OCI-LY7 (cell line): Measurements from ENCODE around the gene ACACA. TPM values are rescaled to one million over a fixed set of nuclear protein-coding genes. Genes with fewer than 3 reads are reported as not detected.
"Not testable (repeated sequence)": the region's sequence is repeated elsewhere in the genome, so short reads cannot be mapped to it uniquely, and the experiment has no call there.

Experiments
- BruUV-seq: library from RNA; stranded (reverse); fragments of 400-500 nt; replicated peaks from 2 replicates; lab custom pipeline; 2021; lab: Mats Ljungman, UMichigan
- CTCF ChIA-PET: fragments of 300-600 bp; sonication (Branson Sonifier 250); formaldehyde crosslinking; loops from one replicate; lab custom pipeline; 2022; ENCODE audit warnings: antibody characterized with exemption; ENCODE audit not compliant: unreplicated experiment; lab: Charles Lee
- POLR2A ChIA-PET: fragments of 300-600 bp; sonication (Branson Sonifier 250); formaldehyde crosslinking; loops from one replicate; lab custom pipeline; 2022; ENCODE audit warnings: antibody characterized with exemption; lab: Charles Lee
- DNase-seq: peaks from one replicate; pipeline ENCODE4 v3.0.0-alpha.2; 2015; ENCODE audit warnings: low spot score
- H2AFZ ChIP-seq: fragments of 200-600 bp; sonication (generic), shearing (Covaris generic); 2 replicates; pipeline ENCODE4 v1.6.1; 2014; ENCODE audit warnings: mild to moderate bottlenecking, antibody characterized with exemption, low read length, moderate library complexity
- H3K27ac ChIP-seq: fragments of 200-600 bp; sonication (generic); 2 replicates; pipeline ENCODE4 v1.5.1; 2014; ENCODE audit warnings: mixed run types, low read depth, mild to moderate bottlenecking, moderate library complexity, low read length, inconsistent platforms; ENCODE audit not compliant: poor library complexity, severe bottlenecking
- H3K36me3 ChIP-seq: fragments of 200-600 bp; sonication (generic); 2 replicates; pipeline ENCODE4 v1.6.1; 2014; ENCODE audit warnings: mild to moderate bottlenecking, antibody characterized with exemption, low read length, moderate library complexity, mixed read lengths; ENCODE audit not compliant: insufficient read depth
- H3K4me1 ChIP-seq: fragments of 200-600 bp; sonication (generic); 2 replicates; pipeline ENCODE4 v1.5.1; 2014; ENCODE audit warnings: mild to moderate bottlenecking, low read length; ENCODE audit not compliant: insufficient read depth, poor library complexity, severe bottlenecking
- H3K4me2 ChIP-seq: fragments of 200-600 bp; sonication (generic); 2 replicates; pipeline ENCODE4 v1.6.1; 2014; ENCODE audit warnings: mild to moderate bottlenecking, low read length
- H3K4me3 ChIP-seq: fragments of 200-600 bp; sonication (generic); 2 replicates; pipeline ENCODE4 v1.5.1; 2014; ENCODE audit warnings: mild to moderate bottlenecking, low read depth, low read length; ENCODE audit not compliant: poor library complexity, severe bottlenecking
- H3K79me2 ChIP-seq: fragments of 200-600 bp; sonication (generic); 2 replicates; pipeline ENCODE4 v1.6.1; 2016; ENCODE audit warnings: low read depth, mild to moderate bottlenecking, low read length, moderate library complexity, mixed read lengths; ENCODE audit not compliant: insufficient read depth
- H3K9me2 ChIP-seq: fragments of 200-600 bp; sonication (generic); 2 replicates; pipeline ENCODE4 v1.6.1; 2016; ENCODE audit warnings: mild to moderate bottlenecking, low read length, mixed read lengths; ENCODE audit not compliant: insufficient read depth
- H3K9me3 ChIP-seq: fragments of 200-600 bp; sonication (generic); 2 replicates; pipeline ENCODE4 v1.6.1; 2014; ENCODE audit warnings: mild to moderate bottlenecking, mixed run types, low read length, mixed read lengths
- H4K20me1 ChIP-seq: fragments of 200-600 bp; sonication (generic); 2 replicates; pipeline ENCODE4 v1.6.1; 2014; ENCODE audit warnings: mild to moderate bottlenecking, antibody characterized with exemption, low read length, moderate library complexity, mixed read lengths; ENCODE audit not compliant: insufficient read depth
- EZH2phosphoT487 ChIP-seq: fragments of 200-600 bp; sonication (generic); IDR thresholded peaks from 2 replicates; pipeline ENCODE4 v1.6.1; 2018; ENCODE audit warnings: low read depth, borderline replicate concordance, mild to moderate bottlenecking, mixed run types, antibody characterized with exemption, low read length, moderate library complexity, mixed read lengths
- intact Hi-C: fragments of 100-400 bp; cut with micrococcal nuclease; formaldehyde crosslinking; loops from one replicate; pipeline ENCODE4 v1.10.0; 2022; ENCODE audit not compliant: unreplicated experiment
- total RNA-seq, 2 experiments: library from RNA; depleted of rRNA in 1 of 2; stranded (reverse); fragments of >200 nt in 1 of 2; shearing (Covaris generic) in 1 of 2; gene quantifications; 2 replicates each; pipeline ENCODE4 v1.2.3, GENCODE V29; 2014 to 2022
- TF ChIP-seq, protein P1 (sequence below): fragments of 200-600 bp; sonication (generic); conservative IDR thresholded peaks from 2 replicates; pipeline ENCODE4 v1.5.1; 2014; ENCODE audit warnings: mild to moderate bottlenecking, antibody characterized with exemption, low read length, moderate library complexity, mixed read lengths

ACACA gene
- total RNA-seq, 2 experiments from 2014 or later = 32.1 to 98.3 TPM

GRCh38 chr17:37079735-37080134 is 326.9 kb downstream of the ACACA start:
- H3K4me1 ChIP-seq = no peaks in the 10 kb centered on the region
- H3K9me2 ChIP-seq = no peaks in the 10 kb centered on the region
- H3K36me3 ChIP-seq = no peaks in the 10 kb centered on the region
- H3K4me3 ChIP-seq = no peak overlapping the region
- H3K79me2 ChIP-seq = no peaks in the 10 kb centered on the region
- ChIA-PET POLR2A (interaction anchor here (0.6 to 0.7 kb wide), 2 partner anchors 77 to 414 kb away, joined by 3 read pairs; no protein-coding TSS in a partner anchor), CTCF (no interaction called here)
- no peak overlapping the region for H3K27ac ChIP-seq
- no peaks in the 10 kb centered on the region; the same call in 1 of the 2 replicates for H3K9me3 ChIP-seq
- no TSS peak for BruUV-seq
- DNase-seq = no peak
- H3K4me2 ChIP-seq = no peak overlapping the region
- H2AFZ ChIP-seq = no peak overlapping the region
- H4K20me1 ChIP-seq = no peaks in the 10 kb centered on the region
- intact Hi-C loops = no loop called here
- TF ChIP-seq, protein P1, sequence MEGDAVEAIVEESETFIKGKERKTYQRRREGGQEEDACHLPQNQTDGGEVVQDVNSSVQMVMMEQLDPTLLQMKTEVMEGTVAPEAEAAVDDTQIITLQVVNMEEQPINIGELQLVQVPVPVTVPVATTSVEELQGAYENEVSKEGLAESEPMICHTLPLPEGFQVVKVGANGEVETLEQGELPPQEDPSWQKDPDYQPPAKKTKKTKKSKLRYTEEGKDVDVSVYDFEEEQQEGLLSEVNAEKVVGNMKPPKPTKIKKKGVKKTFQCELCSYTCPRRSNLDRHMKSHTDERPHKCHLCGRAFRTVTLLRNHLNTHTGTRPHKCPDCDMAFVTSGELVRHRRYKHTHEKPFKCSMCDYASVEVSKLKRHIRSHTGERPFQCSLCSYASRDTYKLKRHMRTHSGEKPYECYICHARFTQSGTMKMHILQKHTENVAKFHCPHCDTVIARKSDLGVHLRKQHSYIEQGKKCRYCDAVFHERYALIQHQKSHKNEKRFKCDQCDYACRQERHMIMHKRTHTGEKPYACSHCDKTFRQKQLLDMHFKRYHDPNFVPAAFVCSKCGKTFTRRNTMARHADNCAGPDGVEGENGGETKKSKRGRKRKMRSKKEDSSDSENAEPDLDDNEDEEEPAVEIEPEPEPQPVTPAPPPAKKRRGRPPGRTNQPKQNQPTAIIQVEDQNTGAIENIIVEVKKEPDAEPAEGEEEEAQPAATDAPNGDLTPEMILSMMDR = no peak
- TF ChIP-seq EZH2phosphoT487 = no peak

- ChIA-PET CTCF (no interaction called here), POLR2A (interaction anchor here (0.7 kb wide), 2 partner anchors 9 to 414 kb away, joined by 3 read pairs; no protein-coding TSS in a partner anchor)
- H3K4me3 ChIP-seq = no peak overlapping the region
- no peaks in the 10 kb centered on the region for H3K4me1 ChIP-seq
- no TSS peak for BruUV-seq
- no peaks in the 10 kb centered on the region; the same call in 1 of the 2 replicates for H3K9me3 ChIP-seq
- H3K9me2 ChIP-seq = no peaks in the 10 kb centered on the region
- no peak overlapping the region for H2AFZ ChIP-seq
- no peaks in the 10 kb centered on the region for H3K79me2 ChIP-seq
- no peak for DNase-seq
- no peak overlapping the region for H3K4me2 ChIP-seq
- no peak for TF ChIP-seq EZH2phosphoT487
- TF ChIP-seq, protein P1 = no peak
- no peaks in the 10 kb centered on the region for H3K36me3 ChIP-seq
- intact Hi-C loops = no loop called here
- H4K20me1 ChIP-seq = no peaks in the 10 kb centered on the region
- no peak overlapping the region for H3K27ac ChIP-seq
These were observed 327.4 kb downstream of the ACACA start for GRCh38 chr17:37079065-37079708.

DNA sequence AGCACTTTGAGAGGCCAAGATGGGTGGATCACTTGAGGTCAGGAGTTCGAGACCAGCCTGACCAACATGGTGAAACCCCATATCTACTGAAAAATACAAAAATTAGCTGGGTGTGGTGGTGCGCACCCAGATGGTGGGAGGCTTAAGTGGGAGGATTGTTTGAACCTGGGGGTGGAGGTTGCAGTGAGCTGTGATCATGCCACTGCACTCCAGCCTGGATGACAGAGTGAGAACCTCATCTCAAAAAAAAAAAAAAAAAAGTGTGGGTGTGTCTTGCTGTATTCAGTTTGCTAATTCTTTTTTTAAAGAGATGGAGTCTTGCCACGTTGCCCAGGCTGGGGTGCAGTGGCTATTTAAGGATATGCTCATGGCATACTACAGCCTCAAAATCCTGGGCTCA is 333.2 kb downstream of the ACACA start:
- intact Hi-C loops, H3K4me2 ChIP-seq, H3K4me1 ChIP-seq, H4K20me1 ChIP-seq, H3K27ac ChIP-seq, DNase-seq, H3K9me2 ChIP-seq, CTCF ChIA-PET, H3K79me2 ChIP-seq, POLR2A ChIA-PET, H3K4me3 ChIP-seq, BruUV-seq, H3K9me3 ChIP-seq, H2AFZ ChIP-seq, H3K36me3 ChIP-seq: not testable (repeated sequence)
